GM21786 (cell line): ENCODE data around the gene ARID4A.
"Not testable (repeated sequence)": the region's sequence is repeated elsewhere in the genome, so short reads cannot be mapped to it uniquely, and the experiment has no call there.

Experiments
- ATAC-seq: cut with Tn5 transposase; IDR thresholded peaks from one replicate; pipeline ENCODE4 v1.9.1; 2021; ENCODE audit not compliant: unreplicated experiment

Gene ARID4A

DNA sequence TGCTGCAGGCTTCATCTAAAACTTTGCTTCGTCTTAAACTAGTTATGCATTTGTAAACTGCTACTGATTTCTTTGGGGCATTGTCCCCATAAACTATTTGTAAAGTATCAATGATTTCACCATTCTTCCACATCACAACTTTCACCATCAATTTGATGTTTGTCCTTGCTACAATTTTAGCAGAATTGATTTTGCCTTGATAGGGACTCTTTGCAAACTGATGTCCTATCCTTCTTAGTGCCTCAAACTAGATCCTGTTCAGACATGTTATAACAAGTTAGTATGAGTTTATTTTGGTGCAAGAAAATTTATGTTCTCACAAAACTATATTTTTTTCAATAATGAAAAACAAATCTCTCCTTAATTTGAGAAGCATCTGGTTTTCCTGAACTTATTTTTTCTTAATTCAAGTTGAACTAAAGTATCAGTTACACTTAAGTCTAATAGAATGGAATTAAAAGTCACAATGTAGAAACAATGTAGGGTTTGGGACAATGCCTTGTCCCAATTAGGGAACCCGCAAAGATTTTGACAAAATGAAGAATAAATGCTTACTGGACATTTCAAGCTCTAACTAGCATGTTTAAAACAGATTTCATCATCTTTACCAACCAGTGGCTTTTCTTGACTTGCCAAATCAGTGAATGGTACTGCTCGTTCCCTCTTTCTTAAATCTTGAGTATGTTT, 10.1 kb upstream of the ARID4A start:
- no peak for ATAC-seq

DNA sequence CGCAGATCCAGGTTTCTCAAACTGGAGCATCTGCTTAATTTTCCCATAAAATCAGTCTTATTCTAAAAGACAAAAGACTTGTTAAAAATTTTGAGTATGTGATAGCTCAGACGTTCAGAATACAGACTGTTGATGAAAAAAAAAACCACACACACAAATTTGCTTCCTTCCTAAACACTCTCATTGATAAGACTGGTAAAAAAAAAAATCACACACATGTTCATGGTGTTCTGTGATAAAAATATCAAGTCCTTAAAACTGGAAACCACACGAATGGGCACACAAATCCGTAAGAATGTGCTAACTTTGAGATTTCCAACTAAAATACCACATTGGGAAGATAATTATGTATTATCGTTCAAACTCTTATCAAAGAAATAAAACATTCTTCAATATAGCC, 6.7 kb upstream of the ARID4A start:
- no peak for ATAC-seq

DNA sequence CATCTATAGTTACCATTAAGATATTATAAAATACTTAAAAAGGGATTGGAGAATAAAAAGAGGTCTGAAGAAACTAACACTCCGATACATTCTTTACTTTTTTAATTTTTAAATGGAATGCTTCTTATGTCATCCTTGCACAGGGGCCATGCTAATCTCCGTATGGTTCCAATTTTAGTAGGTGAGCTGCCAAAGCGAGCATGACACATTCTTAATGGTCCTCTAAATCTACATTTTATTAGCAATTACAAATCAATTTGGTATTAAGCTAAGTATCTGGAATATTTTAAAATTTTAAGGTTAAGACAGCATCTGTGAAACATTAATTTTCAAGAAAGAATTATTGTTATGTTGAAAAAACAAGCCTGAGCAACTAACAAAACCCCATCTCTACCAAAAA, 6.2 kb upstream of the ARID4A start:
- no peak for ATAC-seq

DNA sequence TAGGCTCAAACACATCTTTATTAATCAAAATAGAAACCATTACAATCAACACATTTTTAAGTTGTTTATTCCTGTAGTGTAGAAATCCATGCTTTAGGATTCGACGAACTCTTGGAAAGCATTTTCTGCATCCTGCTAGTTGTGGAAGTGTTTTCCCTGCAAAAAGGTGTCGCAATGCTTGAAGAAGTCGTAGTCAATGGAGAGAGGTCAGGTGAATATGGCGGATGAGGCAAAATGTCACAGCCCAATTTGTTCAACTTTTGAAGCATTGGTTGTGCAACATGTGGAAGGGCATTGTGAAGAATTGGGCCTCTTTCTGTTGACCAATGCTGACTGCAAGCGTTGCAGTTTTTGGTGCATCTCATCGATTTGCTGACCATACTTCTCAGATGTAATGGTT, 4.2 kb upstream of the ARID4A start:
- no peak for ATAC-seq

DNA sequence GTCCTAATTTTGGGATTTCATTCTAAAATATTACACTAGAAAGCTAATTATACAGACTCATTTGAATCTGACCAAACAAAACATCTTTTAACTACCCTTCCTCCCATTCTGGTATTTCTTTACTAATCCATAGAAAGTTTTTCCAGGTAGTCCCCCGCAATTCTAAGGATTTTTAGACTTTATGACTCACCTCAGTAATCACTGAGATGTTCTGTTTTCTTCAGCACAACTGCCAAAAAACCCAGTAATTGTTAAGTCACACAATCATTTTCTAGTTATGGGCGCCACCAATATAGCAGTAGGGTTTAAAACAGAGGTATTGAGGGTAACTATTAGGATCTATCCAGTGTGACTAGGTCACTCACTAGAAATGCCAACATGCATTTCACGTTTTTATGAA, 1.6 kb upstream of the ARID4A start:
- ATAC-seq, result no peak

DNA sequence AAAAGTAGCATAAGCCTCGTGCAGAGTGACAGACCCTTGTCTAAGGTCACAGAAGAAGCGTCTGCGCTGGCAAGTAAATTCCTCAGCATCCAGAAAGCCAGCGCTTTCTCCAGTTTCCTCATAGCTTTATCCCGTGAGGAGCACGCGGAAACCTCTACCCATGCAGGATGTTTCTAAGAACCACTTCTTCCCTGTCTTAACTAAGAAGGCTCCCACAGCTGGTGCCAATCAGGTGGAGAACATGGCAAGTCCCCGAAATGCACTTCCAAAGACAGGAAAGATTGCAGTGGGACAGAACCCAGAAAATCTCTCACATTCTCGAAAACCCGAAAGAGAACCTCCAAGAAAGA, 968 bp upstream of the ARID4A start:
- no peak for ATAC-seq

DNA sequence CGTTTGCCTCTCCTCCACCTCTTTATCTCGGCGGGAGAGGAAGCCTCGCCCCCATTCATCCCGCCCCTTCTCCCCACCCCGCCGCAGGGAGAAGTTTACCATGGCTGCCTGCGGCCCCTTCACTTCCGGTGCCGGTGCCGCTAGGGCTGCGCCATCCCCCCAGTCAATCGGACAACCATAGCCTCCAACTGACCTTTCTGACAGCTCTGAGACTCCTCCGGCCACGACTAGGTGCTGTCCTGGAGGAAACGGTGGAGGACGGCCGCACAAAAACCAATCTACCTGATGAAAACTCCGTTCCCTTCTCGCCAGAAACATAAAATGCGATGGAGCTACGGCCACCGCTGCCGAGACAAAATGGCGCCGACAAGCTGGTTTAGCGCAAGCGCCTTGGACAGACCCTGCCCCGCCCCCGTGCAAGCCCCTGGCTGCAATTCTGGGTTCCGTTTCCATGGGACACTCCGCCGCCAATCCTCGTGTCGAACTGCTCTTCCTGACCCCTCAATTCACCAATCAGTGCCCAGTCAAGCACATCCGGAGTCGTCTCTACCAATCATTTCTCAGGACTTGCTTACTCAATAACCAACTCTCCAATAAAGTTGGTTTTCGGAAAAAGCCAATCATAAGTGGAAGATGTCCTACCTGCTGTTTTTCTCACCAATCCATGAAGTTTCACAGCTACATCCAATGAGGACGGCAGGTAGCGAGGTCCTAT, 436 bp upstream of the ARID4A start:
- peak; percentile 81 for ATAC-seq

DNA sequence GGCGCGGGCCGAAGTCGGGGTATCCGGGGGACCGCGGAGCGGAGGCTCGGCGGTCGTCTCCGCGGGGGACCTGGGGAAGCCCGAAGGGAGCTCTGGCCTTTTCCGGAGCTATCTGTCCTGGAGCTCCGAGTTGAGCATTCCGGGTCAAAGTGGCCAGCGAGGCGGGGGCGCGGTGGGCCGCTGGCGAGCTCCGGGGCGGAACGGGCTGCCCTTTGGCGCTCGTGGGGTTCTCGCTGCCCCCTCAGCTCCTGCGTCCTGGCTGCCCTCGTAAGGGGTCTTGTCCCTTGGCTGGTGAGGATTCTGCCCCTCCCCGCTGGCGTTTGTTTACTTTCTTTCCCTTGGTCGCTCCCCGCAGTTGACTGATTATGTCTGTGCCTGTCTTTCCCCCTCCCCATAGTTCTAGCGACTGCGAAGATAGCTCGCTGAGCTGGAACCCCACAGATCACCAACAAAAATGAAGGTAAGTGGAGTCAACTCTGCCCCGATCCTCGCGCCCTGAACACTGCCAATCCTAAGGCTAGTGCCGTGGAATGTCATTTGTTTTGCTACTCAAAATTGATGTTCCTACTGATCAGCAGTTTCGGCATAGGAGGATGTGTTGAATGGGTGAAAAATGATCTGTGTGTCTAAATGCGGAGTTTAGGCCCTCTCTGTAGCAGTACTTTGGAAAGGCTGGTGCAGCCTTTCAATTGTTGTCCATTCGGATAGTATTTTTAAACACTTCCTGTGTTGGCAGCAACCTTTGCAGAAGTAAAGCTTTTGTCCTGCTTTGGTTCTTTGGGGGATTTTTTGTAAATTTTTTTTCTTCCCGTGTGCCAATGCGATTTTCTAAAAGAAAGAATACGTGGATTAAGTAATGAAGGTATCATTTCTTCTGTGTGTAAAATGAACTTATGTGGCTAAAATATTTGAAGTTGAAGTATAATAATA, 1.3 kb downstream of the ARID4A start:
- ATAC-seq, result no peak

DNA sequence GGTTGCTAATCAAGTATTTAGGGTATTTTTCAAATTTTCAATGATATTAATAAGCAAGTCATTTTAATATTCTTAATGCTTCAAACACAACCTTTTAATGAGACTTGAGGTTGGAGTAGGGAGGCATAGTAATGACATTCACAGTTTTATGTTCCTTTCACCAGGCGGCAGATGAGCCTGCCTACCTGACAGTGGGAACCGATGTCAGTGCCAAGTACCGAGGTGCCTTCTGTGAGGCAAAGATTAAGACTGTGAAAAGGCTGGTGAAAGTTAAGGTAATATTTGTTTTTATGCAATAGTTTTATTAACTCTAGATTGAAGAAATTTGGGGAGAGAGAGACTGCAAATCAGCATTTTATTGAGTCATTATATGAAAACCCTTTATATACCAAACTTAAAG, 3.1 kb downstream of the ARID4A start:
- no peak for ATAC-seq

DNA sequence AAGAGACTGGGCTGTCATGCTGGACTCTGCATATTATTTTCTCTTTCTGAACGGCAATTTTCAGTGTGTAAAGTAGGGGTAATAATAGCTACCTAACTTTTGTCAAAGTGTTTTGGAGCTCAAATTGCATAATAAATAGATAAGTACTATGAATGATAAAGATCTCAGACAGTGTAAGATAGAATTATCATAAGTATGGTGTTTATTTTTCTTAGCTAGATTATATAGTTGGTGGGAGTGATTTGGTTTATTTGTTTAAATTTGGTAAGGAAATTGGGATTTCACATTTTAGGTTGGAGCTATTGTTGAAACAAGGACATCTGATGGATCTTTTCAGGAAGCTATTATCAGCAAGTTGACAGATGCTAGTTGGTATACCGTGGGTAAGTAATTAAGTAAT, 7.4 kb downstream of the ARID4A start:
- ATAC-seq, result no peak

DNA sequence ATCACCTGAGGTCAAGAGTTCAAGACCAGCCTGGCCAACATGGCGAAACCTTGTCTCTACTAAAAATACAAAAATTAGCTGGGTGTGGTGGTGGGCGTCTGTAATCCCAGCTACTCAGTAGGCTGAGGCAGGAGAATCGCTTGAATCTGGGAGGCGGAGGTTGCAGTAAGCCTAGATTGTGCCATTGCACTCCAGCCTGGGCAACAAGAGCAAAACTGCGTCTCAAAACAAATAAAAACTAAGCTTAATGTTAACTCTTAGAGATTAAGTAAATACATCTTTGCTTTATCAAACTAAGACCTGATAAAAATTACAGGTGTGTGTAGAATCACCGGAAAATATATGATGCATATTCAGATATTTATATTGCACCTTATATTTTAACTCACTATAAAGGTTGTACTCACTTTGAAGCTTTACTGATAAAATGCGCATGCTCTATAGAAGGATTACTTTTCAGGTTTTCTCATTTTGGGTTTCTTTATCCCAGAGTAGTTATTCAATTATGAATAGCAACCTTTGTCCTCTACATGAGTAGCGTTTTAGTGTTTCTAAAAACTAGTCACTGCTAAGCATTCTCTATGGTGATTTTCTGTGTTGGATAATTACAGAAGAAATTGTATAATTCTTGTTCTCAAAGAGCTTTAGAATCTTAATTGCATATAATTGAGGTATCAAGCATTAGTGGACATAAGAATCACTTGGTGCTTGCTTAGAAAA, 9.4 kb downstream of the ARID4A start:
- ATAC-seq, result no peak

DNA sequence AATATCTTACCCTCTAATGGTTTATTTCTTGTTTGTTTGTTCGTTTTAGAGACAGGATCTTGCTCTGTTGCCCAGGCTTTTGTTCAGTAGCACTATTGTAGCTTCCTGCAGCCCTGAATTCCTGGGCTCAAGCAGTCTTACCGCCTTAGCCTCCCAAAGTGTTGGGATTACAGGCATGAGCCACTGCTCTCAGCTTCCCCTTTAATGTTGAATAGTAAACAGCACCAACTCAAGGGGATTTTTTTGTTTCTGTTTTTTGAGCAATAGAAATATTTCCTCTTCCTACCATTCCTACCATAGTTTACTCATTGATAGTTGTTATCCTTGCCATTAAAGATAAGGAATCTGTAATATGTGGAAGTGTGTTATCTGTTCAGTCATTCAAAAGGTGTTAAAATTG, 10.7 kb downstream of the ARID4A start:
- ATAC-seq, result no peak

DNA sequence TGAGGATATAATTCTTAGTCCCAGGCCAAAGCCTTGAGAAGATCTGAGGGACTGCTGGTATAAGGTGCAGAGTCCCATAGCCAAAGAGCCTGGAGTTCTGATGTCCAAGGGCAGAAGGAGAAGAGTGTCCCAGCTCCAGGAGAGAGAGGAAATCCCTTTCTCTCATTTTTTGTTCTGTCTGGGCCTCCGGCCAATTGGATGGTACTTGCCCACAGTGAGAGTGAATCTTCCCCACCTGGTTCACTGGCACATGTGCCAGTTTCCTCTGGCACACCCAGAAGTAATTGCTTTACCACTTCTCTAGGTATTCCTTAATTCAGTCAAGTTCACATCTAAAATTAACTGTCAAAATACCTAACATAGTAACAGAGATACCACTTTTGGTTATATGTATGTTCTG, 15.3 kb downstream of the ARID4A start:
- ATAC-seq, result no peak

DNA sequence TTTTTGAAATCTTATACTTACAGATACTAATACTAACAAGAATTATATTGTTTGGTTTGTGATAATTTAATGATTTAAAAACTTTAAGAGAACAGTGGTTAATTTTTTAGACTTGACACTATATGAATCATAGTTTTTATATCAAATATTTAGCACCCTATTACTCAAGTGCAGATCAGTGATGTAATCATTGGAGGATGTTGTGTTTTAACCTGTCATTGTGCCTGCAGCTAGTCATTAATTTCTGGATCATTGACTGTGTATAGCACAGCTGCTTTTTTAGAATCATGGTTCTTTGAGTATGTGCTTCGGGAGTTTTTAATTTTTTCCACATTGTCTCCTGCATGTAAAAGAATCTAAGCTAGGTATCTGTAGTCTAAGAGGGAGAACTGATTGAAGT, 17.3 kb downstream of the ARID4A start:
- ATAC-seq, result no peak

DNA sequence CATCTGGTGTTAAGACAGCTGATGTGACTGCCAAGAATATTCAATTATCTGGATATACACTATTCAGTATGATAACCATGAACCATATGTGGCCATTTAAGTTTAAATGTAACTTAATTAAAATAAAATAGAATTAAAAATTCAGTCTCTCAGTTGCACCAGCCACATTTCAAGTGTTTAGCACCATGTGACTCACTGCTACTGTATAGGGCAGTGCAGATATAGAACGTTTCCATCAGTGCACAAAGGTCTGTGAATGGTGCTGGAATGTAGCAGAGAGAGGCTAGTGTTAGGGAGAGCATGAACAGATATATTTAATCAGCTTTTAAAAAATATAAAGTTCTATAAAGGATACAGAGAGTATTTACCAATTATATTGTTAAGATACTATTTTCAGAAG, 28.7 kb downstream of the ARID4A start:
- ATAC-seq, result no peak

DNA sequence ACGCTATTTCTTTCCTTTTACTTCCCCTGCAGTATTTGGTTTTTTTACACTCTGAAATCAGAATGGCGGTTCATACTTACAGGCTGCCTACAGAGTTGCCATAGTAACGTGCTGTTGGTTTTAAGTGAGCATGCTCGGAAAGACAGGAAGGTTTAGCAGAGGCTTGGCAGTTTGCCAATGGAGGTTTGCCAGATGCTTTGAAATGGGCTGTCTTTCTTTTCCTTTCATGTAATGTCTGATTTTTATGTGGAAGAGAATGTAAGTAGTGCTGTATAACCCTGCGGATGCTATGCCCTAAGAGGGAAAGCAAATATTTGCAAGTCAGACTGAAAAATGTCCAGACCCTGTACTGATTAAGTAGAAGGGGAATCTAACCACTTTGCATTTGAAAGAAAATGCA, 32.8 kb downstream of the ARID4A start:
- peak; percentile 80 for ATAC-seq

DNA sequence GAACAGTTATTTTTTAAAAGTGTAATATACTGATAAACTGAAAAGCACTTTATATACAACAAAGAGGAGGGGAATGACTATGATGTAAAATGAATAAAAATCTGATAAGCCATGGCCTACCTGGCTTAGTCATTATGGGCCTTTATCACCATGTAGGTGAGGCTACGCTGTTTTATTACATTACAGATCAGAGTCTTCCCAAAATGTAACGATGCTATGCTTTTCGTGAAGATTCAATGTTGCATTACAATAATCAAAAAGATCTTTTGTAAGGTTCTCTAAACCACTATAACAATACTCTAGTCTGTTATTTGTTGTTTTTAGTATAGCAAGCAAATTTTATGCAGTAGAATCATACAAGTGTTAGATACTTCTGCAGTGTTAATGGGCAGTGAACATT, 34.2 kb downstream of the ARID4A start:
- no peak for ATAC-seq

DNA sequence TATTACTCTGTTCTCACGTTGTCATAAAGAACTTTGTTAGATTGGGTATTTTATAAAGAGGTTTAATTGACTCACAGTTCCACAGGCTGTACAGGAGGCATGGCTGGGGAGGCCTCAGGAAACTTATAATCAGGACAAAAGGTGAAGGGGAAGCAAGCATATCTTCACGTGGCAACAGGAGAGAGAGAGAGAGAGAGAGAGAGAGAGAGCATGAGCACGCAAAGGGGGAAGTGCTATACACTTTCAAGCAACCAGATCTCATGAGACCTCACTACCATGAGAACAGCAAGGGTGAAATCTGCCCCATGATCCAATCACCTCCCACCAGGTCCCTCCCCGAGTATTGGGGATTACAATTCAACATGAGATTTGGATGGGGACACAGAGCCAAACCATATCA, 41.3 kb downstream of the ARID4A start:
- ATAC-seq, result not testable (repeated sequence)

DNA sequence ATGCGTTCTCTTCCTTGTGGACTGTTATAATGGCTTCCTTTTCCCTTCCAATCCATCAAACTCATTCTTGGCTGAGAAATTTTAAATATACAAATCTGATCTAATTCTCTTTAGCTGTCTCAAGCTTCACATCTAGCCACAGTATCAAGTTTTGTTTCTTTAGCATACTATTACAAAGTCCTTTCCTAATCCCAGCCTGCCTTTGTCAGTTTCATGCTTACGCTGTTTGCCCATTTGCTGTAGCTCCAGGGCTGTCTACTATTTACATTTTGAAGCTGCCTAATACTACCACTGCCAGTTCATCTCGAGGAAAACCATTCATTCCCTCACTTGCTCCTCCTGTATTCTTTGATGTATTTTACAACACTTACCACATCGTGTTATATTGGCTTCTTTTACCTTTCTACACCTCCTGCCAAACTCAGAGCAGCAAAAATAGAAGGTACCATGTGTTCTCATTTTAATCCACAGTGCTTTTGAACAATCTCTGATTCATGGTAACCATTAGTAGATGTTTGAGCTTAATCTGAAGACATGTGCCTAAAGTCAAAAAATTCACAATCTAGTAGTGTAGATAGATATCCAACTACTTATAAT, 42.9 kb downstream of the ARID4A start:
- no peak for ATAC-seq

DNA sequence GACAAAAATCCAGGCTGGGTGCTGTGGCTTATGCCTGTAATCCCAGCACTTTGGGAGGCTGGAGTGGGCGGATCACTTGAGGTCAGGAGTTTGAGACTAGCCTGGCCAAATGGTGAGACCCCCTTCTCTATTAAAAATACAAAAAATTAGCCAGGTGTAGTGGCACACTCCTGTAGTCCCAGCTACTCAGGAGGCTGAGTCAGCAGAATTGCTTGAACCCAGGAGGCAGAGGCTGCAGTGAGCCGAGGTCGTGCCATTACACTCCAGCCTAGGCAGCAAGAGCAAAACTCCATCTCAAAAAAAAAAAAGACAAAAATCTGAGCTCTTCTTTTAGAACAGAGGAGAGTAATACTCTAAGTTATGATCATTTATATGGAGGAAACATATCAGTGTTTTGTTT, 45.2 kb downstream of the ARID4A start:
- not testable (repeated sequence) for ATAC-seq
